ENCODE data around the gene ATP6V0E2. TPM values are rescaled to one million over a fixed set of nuclear protein-coding genes. Genes with fewer than 3 reads are reported as not detected.
"Not testable (repeated sequence)": the region's sequence is repeated elsewhere in the genome, so short reads cannot be mapped to it uniquely, and the experiment has no call there.

ATP6V0E2 gene
- total and polyA plus RNA-seq, 10 donors: 19.3 to 35.4 (median 28.7) TPM

GRCh38 chr7:149828357-149829309, 45.1 kb upstream of the ATP6V0E2 start:
- 85 to 89% (median 88%) methylated on average over 17 to 19 of the region's 19 CpGs for WGBS, 5 donors
- TF ChIP-seq POLR2AphosphoS5 (IDR thresholded peaks at IDR 0.05): no peak
- TF ChIP-seq, protein P1, sequence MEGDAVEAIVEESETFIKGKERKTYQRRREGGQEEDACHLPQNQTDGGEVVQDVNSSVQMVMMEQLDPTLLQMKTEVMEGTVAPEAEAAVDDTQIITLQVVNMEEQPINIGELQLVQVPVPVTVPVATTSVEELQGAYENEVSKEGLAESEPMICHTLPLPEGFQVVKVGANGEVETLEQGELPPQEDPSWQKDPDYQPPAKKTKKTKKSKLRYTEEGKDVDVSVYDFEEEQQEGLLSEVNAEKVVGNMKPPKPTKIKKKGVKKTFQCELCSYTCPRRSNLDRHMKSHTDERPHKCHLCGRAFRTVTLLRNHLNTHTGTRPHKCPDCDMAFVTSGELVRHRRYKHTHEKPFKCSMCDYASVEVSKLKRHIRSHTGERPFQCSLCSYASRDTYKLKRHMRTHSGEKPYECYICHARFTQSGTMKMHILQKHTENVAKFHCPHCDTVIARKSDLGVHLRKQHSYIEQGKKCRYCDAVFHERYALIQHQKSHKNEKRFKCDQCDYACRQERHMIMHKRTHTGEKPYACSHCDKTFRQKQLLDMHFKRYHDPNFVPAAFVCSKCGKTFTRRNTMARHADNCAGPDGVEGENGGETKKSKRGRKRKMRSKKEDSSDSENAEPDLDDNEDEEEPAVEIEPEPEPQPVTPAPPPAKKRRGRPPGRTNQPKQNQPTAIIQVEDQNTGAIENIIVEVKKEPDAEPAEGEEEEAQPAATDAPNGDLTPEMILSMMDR (IDR thresholded peaks at IDR 0.05 in 8 of 11, conservative IDR thresholded peaks at IDR 0.05 in 3 of 11): no peak
- TF ChIP-seq POLR2A (IDR thresholded peaks at IDR 0.05): no peak
- Histone ChIP-seq H3K36me3 (no peaks in the 10 kb centered on the region), H3K4me3 (no peak overlapping the region), H3K27me3 (replicated peaks in 1 of 7) (peaks cover 0 to 32% (median 0%) of the 10 kb centered on the region in 7 donors), H3K27ac (no peak overlapping the region), H3K4me1 (no peaks in the 10 kb centered on the region), H3K9me3 (no peaks in the 10 kb centered on the region)
- intact Hi-C loops (cut with DNase I; ENCODE audit: low total_unique reads): no loop called here
- peak; percentile 68 for DNase-seq

GRCh38 chr7:149830527-149830926, 43.2 kb upstream of the ATP6V0E2 start:
- H3K4me3 ChIP-seq; intact Hi-C loops (cut with DNase I; ENCODE audit: low total_unique reads); H3K36me3 ChIP-seq: not testable (repeated sequence)

GRCh38 chr7:149830997-149831740, 42.6 kb upstream of the ATP6V0E2 start:
- Histone ChIP-seq H3K27me3 (replicated peaks in 1 of 7) (peaks cover 0 to 30% (median 0%) of the 10 kb centered on the region in 7 donors), H3K4me1 (no peaks in the 10 kb centered on the region), H3K27ac (no peak overlapping the region), H3K4me3 (no peak overlapping the region), H3K36me3 (no peaks in the 10 kb centered on the region), H3K9me3 (no peaks in the 10 kb centered on the region)
- WGBS, 5 donors: 59 to 81% (median 72%) methylated on average over 8 to 11 of the region's 11 CpGs
- peak; percentile 50 for DNase-seq
- no peak for TF ChIP-seq POLR2A (IDR thresholded peaks at IDR 0.05)
- TF ChIP-seq, protein P1 (IDR thresholded peaks at IDR 0.05 in 8 of 11, conservative IDR thresholded peaks at IDR 0.05 in 3 of 11): no peak
- no peak for TF ChIP-seq POLR2AphosphoS5 (IDR thresholded peaks at IDR 0.05)
- intact Hi-C loops (cut with DNase I; ENCODE audit: low total_unique reads): no loop called here

More at GRCh38 chr7:149830527-149830926, 43.2 kb upstream of the ATP6V0E2 start:
- not testable (repeated sequence) for H3K4me1 ChIP-seq, DNase-seq, H3K9me3 ChIP-seq, H3K27ac ChIP-seq
- peaks cover 0 to 30% (median 0%) of the 10 kb centered on the region in 7 donors for H3K27me3 ChIP-seq (replicated peaks in 1 of 7)
- WGBS, 5 donors: 29 to 73% (median 64%) methylated on average over 1 of the region's 1 CpG

GRCh38 chr7:149831741-149832219, 42.0 kb upstream of the ATP6V0E2 start:
- H3K4me3 ChIP-seq: no peak overlapping the region
- H3K27me3 ChIP-seq (replicated peaks in 1 of 7): peaks cover 0 to 30% (median 0%) of the 10 kb centered on the region in 7 donors
- H3K27ac ChIP-seq: no peak overlapping the region
- H3K9me3 ChIP-seq: no peaks in the 10 kb centered on the region
- intact Hi-C loops (cut with DNase I; ENCODE audit: low total_unique reads): no loop called here
- WGBS, 5 donors: 84 to 91% (median 87%) methylated on average over 9 of the region's 9 CpGs
- no peak for DNase-seq
- TF ChIP-seq, protein P1 (IDR thresholded peaks at IDR 0.05 in 8 of 11, conservative IDR thresholded peaks at IDR 0.05 in 3 of 11): no peak
- TF ChIP-seq POLR2AphosphoS5 (IDR thresholded peaks at IDR 0.05) (no peak), POLR2A (IDR thresholded peaks at IDR 0.05) (no peak)
- no peaks in the 10 kb centered on the region for H3K4me1 ChIP-seq
- no peaks in the 10 kb centered on the region for H3K36me3 ChIP-seq
